Smooth muscle cell (in vitro differentiated cells): ENCODE data around the gene TCF25. TPM values are rescaled to one million over a fixed set of nuclear protein-coding genes. Genes with fewer than 3 reads are reported as not detected.
A peak's percentile ranks its signal among the peaks of the same experiment; 100 is the strongest.

Experiments used
- DNase-seq: peaks from one replicate; lab custom pipeline; 2025; ENCODE audit not compliant: unreplicated experiment; lab: John Stamatoyannopoulos, UW
- H2AFZ ChIP-seq: fragments of 200-600 bp; sonication (generic); 2 replicates; pipeline ENCODE4 v1.6.0; 2016; ENCODE audit warnings: antibody characterized with exemption, low read depth, mild to moderate bottlenecking
- H3F3A ChIP-seq: fragments of 200-600 bp; sonication (generic); 2 replicates; pipeline ENCODE4 v1.6.0; 2017; ENCODE audit warnings: antibody characterized with exemption, low read depth
- H3K27ac ChIP-seq: fragments of 200-600 bp; sonication (generic); 2 replicates; pipeline ENCODE4 v1.5.1; 2016; ENCODE audit warnings: low read depth, mild to moderate bottlenecking
- H3K27me3 ChIP-seq: fragments of 200-600 bp; sonication (generic); 2 replicates; pipeline ENCODE4 v1.6.1; 2016; ENCODE audit warnings: low read depth, mild to moderate bottlenecking
- H3K36me3 ChIP-seq: fragments of 200-600 bp; sonication (generic); 2 replicates; pipeline ENCODE4 v1.5.1; 2016; ENCODE audit warnings: low read depth
- H3K4me1 ChIP-seq: fragments of 200-600 bp; sonication (generic); 2 replicates; pipeline ENCODE4 v1.5.1; 2016; ENCODE audit warnings: low read depth
- H3K4me2 ChIP-seq: fragments of 200-600 bp; sonication (generic); 2 replicates; pipeline ENCODE4 v1.6.0; 2016; ENCODE audit warnings: mild to moderate bottlenecking
- H3K4me3 ChIP-seq: fragments of 200-600 bp; sonication (generic); 2 replicates; pipeline ENCODE4 v1.5.1; 2016; ENCODE audit warnings: mild to moderate bottlenecking
- H3K79me2 ChIP-seq: fragments of 200-600 bp; sonication (generic); 2 replicates; pipeline ENCODE4 v1.6.0; 2016; ENCODE audit warnings: low read depth, mild to moderate bottlenecking
- H3K9ac ChIP-seq: fragments of 200-600 bp; sonication (generic); 2 replicates; pipeline ENCODE4 v1.6.0; 2016; ENCODE audit warnings: low read depth
- H3K9me3 ChIP-seq: fragments of 200-600 bp; sonication (generic); replicated peaks from 2 replicates; pipeline ENCODE4 v1.5.1; 2016; ENCODE audit warnings: low read depth
- H4K20me1 ChIP-seq: fragments of 200-600 bp; sonication (generic); 2 replicates; pipeline ENCODE4 v1.6.0; 2016; ENCODE audit warnings: low read depth
- WGBS: methylation state at CpG from one replicate; pipeline ENCODE4 v1.1.7; 2016; ENCODE audit warnings: low lambda C conversion rate; 5-methylcytosine and 5-hydroxymethylcytosine counted together
- polyA plus RNA-seq: library from polyadenylated mRNA; unstranded; fragments of >200 nt; fragmentation: Nextera tagmentation; extraction: Ambion mirVana; gene quantifications from 2 replicates; pipeline ENCODE4 v1.2.1, GENCODE V29; 2016
- total RNA-seq: library from RNA; depleted of rRNA; stranded (reverse); fragments of >200 nt; gene quantifications from 2 replicates; pipeline ENCODE4 v1.2.3, GENCODE V29; 2014
- TF ChIP-seq, protein P1 (sequence below): fragments of 200-600 bp; sonication (generic); IDR thresholded peaks from 2 replicates; pipeline ENCODE4 v1.5.1; 2017; ENCODE audit warnings: borderline replicate concordance, mild to moderate bottlenecking, antibody characterized with exemption; ENCODE audit not compliant: insufficient read depth, poor library complexity, severe bottlenecking

The TCF25 gene
- total and polyA plus RNA-seq, 2 experiments from 2014 or later: 99.8 to 174 TPM

DNA sequence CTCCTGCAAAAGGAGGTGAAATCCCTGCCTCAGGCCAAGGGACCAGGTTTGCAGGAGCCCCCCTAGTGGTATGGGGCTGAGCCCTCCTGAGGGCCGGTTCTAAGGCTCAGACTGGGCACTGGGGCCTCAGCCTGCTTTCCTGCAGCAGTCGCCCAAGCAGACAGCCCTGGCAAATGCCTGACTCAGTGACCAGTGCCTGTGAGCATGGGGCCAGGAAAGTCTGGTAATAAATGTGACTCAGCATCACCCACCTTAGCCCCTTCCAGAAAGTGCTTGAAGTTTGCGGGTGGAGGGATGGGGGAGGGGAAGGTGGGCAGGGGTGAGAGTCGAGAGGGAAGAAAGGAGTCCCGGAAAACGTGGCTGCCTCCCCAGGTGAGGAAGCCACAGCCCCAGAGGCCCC is 47.3 kb downstream of the TCF25 start:
- Histone ChIP-seq H3K4me1 (peaks cover 34% of the 10 kb centered on the region), H3K36me3 (no peaks in the 10 kb centered on the region), H3K4me2 (peak overlapping the region; percentile 98), H3K9ac (peak overlapping the region; percentile 40), H2AFZ (no peak overlapping the region), H3F3A (peaks cover 23% of the 10 kb centered on the region), H4K20me1 (peaks cover 24% of the 10 kb centered on the region), H3K27me3 (no peaks in the 10 kb centered on the region), H3K27ac (peak overlapping the region; percentile 99), H3K9me3 (no peaks in the 10 kb centered on the region), H3K4me3 (no peak overlapping the region), H3K79me2 (peaks cover 35% of the 10 kb centered on the region)
- no peak for DNase-seq
- 15% methylated on average over 6 of the region's 6 CpGs for WGBS
- TF ChIP-seq, protein P1, sequence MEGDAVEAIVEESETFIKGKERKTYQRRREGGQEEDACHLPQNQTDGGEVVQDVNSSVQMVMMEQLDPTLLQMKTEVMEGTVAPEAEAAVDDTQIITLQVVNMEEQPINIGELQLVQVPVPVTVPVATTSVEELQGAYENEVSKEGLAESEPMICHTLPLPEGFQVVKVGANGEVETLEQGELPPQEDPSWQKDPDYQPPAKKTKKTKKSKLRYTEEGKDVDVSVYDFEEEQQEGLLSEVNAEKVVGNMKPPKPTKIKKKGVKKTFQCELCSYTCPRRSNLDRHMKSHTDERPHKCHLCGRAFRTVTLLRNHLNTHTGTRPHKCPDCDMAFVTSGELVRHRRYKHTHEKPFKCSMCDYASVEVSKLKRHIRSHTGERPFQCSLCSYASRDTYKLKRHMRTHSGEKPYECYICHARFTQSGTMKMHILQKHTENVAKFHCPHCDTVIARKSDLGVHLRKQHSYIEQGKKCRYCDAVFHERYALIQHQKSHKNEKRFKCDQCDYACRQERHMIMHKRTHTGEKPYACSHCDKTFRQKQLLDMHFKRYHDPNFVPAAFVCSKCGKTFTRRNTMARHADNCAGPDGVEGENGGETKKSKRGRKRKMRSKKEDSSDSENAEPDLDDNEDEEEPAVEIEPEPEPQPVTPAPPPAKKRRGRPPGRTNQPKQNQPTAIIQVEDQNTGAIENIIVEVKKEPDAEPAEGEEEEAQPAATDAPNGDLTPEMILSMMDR: no peak

DNA sequence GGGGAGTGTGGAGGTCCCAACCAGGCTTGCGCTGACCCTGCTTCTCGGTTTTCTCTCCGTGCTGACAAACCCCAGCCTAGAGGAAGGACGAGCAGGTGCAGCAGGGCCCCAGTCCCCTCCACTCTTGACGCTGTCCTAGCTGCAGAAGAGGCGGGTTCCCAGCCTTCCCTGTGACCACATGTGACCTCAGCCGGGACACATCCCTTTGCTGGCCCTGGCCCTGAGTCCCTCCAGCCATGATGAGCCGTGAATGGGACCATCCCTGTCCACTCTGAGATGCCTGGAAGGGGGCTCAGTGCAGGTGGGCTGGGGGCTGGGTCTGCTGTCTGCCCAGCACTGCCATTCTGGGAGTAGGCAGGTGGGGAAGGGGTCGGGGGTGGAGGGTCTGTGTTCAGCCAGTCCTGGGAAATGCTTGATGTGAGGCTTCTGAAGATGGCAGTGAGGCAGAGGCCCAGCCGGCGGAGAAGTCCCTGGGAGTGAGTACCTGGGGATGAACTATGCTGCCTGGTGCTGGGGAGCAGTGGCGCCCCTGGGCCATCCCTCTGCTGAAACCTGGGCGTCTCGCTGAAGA is 47.8 kb downstream of the TCF25 start:
- Histone ChIP-seq H3K27ac (peak overlapping the region; percentile 99), H3K9me3 (no peaks in the 10 kb centered on the region), H3K4me1 (peaks cover 34% of the 10 kb centered on the region), H3F3A (peaks cover 23% of the 10 kb centered on the region), H3K79me2 (peaks cover 35% of the 10 kb centered on the region), H4K20me1 (peaks cover 29% of the 10 kb centered on the region), H3K36me3 (no peaks in the 10 kb centered on the region), H2AFZ (no peak overlapping the region), H3K27me3 (no peaks in the 10 kb centered on the region), H3K4me3 (peak overlapping the region; percentile 81), H3K9ac (no peak overlapping the region), H3K4me2 (peak overlapping the region; percentile 98)
- TF ChIP-seq, protein P1: no peak
- WGBS: 38% methylated on average over 14 of the region's 14 CpGs
- no peak for DNase-seq

DNA sequence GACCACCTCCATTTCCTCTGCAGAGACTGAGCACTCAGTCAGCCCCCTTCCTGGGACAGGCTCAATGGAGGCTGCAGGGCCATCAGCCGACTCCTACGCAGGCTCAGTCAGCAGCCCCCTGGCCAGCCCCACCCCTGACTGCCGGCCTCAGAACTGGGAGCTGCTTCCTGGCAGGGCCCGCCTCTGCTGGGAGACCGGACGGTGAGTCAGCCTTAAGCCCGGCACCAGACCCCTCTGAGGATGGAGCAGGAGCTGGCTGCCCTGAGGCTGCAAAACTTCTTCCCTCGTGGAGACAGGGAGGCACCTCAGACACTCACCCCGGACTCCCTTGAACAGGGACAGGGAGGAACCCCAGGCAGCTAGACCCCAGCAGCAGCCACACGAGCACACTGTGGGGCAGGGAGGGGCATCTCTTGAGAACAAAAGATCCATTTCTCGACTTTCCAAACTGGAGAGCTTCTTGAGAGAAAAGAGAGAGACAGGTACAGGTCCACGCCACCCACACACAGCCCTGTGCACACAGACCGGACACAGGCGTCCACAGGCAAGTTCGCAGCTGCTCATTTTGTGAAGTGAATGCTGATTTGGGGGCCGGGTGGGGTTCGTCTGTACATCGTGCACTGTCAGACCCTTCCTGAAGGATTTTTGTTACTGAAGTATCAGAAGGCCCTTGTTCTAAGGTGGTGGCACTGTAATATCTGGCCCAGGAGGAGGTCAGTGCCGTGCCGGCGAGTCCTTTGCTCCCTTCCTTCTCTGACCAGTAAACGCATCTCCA is 48.5 kb downstream of the TCF25 start:
- Histone ChIP-seq H3K4me3 (peak overlapping the region; percentile 81), H3K79me2 (peaks cover 42% of the 10 kb centered on the region), H3K27ac (peak overlapping the region; percentile 99), H3F3A (peaks cover 23% of the 10 kb centered on the region), H3K9me3 (no peaks in the 10 kb centered on the region), H3K9ac (peak overlapping the region; percentile 93), H4K20me1 (peaks cover 35% of the 10 kb centered on the region), H2AFZ (no peak overlapping the region), H3K27me3 (no peaks in the 10 kb centered on the region), H3K4me1 (peaks cover 34% of the 10 kb centered on the region), H3K4me2 (peak overlapping the region; percentile 98), H3K36me3 (no peaks in the 10 kb centered on the region)
- TF ChIP-seq, protein P1: no peak
- DNase-seq: peak; percentile 74
- 1% methylated on average over 22 of the region's 22 CpGs for WGBS
